Suprapubic skin (tissue), 4 donors: ENCODE data around the gene UBIAD1. TPM values are rescaled to one million over a fixed set of nuclear protein-coding genes. Genes with fewer than 3 reads are reported as not detected.

Experiments
- DNase-seq, 2 donors: peaks; one replicate each; pipeline ENCODE4 v3.0.0-alpha.2; 2019; ENCODE audit warnings: low spot score in 2 of 2
- H3K27ac ChIP-seq: fragments of 200-600 bp; sonication (generic); one replicate; pipeline ENCODE4 v1.5.1; 2019
- H3K27me3 ChIP-seq: fragments of 200-600 bp; sonication (generic); one replicate; pipeline ENCODE4 v1.5.1; 2019
- H3K36me3 ChIP-seq: fragments of 200-600 bp; sonication (generic); one replicate; pipeline ENCODE4 v1.5.1; 2019
- H3K4me1 ChIP-seq: fragments of 200-600 bp; sonication (generic); one replicate; pipeline ENCODE4 v1.5.1; 2019
- H3K4me3 ChIP-seq: fragments of 200-600 bp; sonication (generic); one replicate; pipeline ENCODE4 v1.5.1; 2019; ENCODE audit warnings: mild to moderate bottlenecking
- H3K9me3 ChIP-seq: fragments of 200-600 bp; sonication (generic); one replicate; pipeline ENCODE4 v1.5.1; 2019
- EP300 ChIP-seq: sonication (generic); formaldehyde crosslinking; IDR thresholded peaks from one replicate; pipeline ENCODE4 v1.6.1; 2017; ENCODE audit warnings: antibody characterized with exemption
- POLR2A ChIP-seq, 2 donors: fragments of 450-650 bp; IDR thresholded peaks; one replicate each; pipeline ENCODE4 v1.6.1; 2017; ENCODE audit warnings: antibody characterized with exemption in 2 of 2, mild to moderate bottlenecking in 2 of 2, moderate library complexity in 2 of 2
- POLR2AphosphoS5 ChIP-seq, 3 donors: sonication (generic); formaldehyde crosslinking; IDR thresholded peaks; one replicate each; pipeline ENCODE4 v1.6.1; 2017; ENCODE audit warnings: antibody characterized with exemption in 3 of 3
- WGBS: methylation state at CpG from one replicate; pipeline ENCODE4 v1.1.5; 2018; 5-methylcytosine and 5-hydroxymethylcytosine counted together
- total RNA-seq, 4 donors: library from RNA; depleted of rRNA; stranded (reverse); fragments of >200 nt; gene quantifications; one replicate each; pipeline ENCODE4 v1.1.0, GENCODE V29; 2016
- TF ChIP-seq, protein P1 (sequence below), 2 donors: fragments of 200-600 bp in 1 of 2; fragments of 450-650 bp in 1 of 2; sonication (generic) in 1 of 2; IDR thresholded peaks; one replicate each; pipeline ENCODE4 v1.5.1; 2016 to 2019; ENCODE audit warnings: antibody characterized with exemption in 2 of 2, mild to moderate bottlenecking in 1 of 2, moderate library complexity in 1 of 2

Gene UBIAD1, protein sequence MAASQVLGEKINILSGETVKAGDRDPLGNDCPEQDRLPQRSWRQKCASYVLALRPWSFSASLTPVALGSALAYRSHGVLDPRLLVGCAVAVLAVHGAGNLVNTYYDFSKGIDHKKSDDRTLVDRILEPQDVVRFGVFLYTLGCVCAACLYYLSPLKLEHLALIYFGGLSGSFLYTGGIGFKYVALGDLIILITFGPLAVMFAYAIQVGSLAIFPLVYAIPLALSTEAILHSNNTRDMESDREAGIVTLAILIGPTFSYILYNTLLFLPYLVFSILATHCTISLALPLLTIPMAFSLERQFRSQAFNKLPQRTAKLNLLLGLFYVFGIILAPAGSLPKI
- 10 to 100 TPM; 17.1 to 26.8 (median 19.6) TPM for total RNA-seq

DNA sequence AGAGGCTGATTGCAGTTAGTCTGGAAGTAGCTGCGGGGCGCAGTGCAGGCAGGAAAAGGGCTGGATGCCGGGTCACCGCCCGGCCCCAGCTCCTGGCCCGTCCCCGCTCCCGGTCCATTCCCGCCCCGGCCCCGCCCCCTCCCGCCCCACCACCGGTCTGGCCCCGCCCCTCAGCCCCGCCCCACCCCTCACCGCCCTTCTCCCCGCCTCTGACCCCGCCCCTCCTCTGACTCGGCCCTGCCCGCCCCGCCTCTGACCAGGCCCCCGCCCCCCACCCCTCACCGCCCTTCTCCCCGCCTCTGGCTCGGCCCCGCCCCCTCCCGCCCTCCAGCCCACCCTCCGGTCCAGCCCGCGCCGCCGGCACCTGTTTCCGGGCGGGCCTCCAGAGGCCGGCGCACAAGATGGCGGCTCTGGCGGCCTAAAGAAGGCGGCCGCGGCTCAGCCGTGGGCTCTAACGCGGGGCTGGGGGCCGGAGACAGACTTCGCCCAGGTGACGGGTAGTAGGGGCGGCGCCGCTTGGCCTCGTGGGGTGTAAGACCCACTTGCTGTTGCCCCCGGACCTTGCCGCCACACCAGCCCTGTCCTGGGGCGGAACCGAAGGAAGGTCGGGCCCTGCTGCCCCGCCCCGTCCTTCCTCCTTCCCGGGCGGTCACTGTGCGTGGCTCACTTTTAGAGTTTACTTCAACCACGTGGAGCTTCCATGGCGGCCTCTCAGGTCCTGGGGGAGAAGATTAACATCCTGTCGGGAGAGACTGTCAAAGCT, at the start of gene UBIAD1:
TSS of gene UBIAD1 (plus strand) at position 367 of the 763 bp plus-strand sequence. CDS start at position 701, 334 bp downstream.
- WGBS: 2% methylated on average over 7 of the region's 64 CpGs
- Histone ChIP-seq H3K9me3 (no peaks in the 10 kb centered on the region), H3K4me1 (peaks cover 33% of the 10 kb centered on the region), H3K27me3 (no peaks in the 10 kb centered on the region), H3K27ac (peak within 1 kb of the TSS; percentile 94), H3K4me3 (peak within 1 kb of the TSS; percentile 86), H3K36me3 (peaks cover 6% of the 10 kb centered on the region)
- TF ChIP-seq POLR2A (IDR thresholded peaks at IDR 0.05) (peak in 1 of 2 donors; percentile 33), POLR2AphosphoS5 (IDR thresholded peaks at IDR 0.05) (peak in 2 of 3 donors; percentile 52 to 68), EP300 (no peak)
- TF ChIP-seq, protein P1, sequence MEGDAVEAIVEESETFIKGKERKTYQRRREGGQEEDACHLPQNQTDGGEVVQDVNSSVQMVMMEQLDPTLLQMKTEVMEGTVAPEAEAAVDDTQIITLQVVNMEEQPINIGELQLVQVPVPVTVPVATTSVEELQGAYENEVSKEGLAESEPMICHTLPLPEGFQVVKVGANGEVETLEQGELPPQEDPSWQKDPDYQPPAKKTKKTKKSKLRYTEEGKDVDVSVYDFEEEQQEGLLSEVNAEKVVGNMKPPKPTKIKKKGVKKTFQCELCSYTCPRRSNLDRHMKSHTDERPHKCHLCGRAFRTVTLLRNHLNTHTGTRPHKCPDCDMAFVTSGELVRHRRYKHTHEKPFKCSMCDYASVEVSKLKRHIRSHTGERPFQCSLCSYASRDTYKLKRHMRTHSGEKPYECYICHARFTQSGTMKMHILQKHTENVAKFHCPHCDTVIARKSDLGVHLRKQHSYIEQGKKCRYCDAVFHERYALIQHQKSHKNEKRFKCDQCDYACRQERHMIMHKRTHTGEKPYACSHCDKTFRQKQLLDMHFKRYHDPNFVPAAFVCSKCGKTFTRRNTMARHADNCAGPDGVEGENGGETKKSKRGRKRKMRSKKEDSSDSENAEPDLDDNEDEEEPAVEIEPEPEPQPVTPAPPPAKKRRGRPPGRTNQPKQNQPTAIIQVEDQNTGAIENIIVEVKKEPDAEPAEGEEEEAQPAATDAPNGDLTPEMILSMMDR (IDR thresholded peaks at IDR 0.05): no peak
- peak; percentile 88 to 91 for DNase-seq

DNA sequence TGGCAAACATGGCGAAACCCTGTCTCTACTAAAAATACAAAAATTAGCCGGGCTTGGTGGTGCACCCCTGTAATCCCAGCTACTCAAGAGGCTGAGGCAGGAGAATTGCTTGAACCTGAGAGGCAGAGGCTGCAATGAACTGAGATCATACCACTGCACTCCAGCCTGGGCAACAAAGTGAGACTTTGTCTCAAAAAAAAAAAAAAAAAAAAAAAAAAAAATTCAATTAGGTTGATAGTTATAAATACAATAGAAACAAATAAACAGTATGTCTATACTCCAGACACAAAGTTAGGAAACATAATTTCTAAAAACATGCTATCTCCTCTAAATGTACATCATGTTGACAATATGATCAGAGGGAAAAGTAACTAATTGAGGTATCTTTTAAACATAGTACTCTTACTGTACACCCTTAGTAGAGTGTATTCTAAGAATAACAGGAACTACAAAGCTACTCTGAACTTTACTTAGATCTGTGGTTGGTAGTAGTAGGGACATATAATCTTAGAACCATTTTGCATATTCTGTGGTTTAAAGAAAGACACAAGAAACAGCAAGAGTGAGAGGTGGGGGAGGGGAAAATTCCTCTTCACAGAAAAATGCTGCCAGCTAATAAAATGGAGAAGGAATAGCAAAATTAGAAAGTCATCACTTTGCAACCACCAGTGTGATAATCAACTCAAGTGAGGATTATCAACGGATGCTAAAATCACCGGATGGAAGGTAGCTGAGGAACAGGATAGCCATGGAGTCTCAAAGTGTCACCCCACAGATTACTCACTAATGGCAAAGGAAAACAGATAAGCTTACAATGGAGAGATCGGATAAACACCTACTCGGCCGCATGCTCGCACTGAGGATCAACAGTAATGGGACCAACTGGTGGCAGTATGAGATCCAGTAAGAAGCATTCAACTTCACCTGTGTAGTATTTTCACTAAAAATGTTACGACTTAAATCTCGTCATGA, 45.6 kb upstream of the UBIAD1 start:
- Histone ChIP-seq H3K4me3 (no peak overlapping the region), H3K9me3 (no peaks in the 10 kb centered on the region), H3K4me1 (no peaks in the 10 kb centered on the region), H3K36me3 (peaks cover 84% of the 10 kb centered on the region), H3K27ac (no peak overlapping the region), H3K27me3 (no peaks in the 10 kb centered on the region)
- TF ChIP-seq EP300: no peak
- TF ChIP-seq, protein P1 (IDR thresholded peaks at IDR 0.05): no peak
- TF ChIP-seq POLR2AphosphoS5 (IDR thresholded peaks at IDR 0.05): no peak
- no peak for DNase-seq
- 88% methylated on average over 10 of the region's 10 CpGs for WGBS

DNA sequence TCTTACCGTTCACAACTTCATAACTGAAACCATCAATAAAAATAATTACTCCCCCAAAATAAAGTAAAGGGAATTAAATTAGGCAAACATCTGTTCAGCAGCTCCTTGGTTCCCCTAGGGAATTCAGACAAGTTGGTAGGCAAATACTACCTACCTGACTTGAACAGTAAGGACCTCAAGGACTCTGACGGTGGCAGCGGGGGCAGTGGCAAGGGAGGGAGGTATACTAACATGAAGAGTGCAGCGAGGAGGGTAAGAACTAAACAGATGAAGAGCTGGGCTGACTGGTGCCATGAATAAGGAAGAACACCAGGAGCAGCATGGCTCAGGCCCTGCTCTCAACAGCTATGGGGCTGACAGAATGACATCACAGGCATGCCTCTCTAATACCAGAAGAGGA, 43.8 kb upstream of the UBIAD1 start:
- TF ChIP-seq EP300 (no peak), POLR2AphosphoS5 (IDR thresholded peaks at IDR 0.05) (no peak), POLR2A (IDR thresholded peaks at IDR 0.05) (no peak)
- TF ChIP-seq, protein P1 (IDR thresholded peaks at IDR 0.05): no peak
- Histone ChIP-seq H3K36me3 (peaks cover 93% of the 10 kb centered on the region), H3K4me3 (no peak overlapping the region), H3K27ac (no peak overlapping the region), H3K4me1 (no peaks in the 10 kb centered on the region), H3K27me3 (no peaks in the 10 kb centered on the region), H3K9me3 (no peaks in the 10 kb centered on the region)
- 91% methylated on average over 4 of the region's 4 CpGs for WGBS
- no peak for DNase-seq

DNA sequence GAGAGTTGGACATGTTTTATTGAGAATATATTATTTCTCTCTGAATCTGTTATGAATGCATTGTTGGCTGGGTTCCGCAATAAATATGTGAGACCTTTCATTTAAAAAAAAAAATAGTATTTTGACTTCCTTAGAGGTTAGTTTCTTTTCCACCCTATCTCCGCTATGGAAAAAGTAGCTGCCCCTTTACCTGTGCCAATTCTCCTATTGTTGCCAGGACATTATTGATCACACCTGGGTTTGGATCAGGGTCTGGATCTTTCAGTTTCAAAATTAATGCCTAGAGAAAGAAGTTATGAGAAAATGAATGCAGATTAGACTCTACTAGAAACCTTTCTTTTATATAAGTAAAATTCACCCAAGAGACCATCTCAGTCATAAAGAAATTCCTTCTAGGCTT, 39.8 kb upstream of the UBIAD1 start:
- DNase-seq: no peak
- H3K4me3 ChIP-seq: no peak overlapping the region
- 96% methylated on average over 2 of the region's 2 CpGs for WGBS
- H3K4me1 ChIP-seq: no peaks in the 10 kb centered on the region
- TF ChIP-seq, protein P1 (IDR thresholded peaks at IDR 0.05): no peak
- no peak overlapping the region for H3K27ac ChIP-seq
- peaks cover 100% of the 10 kb centered on the region for H3K36me3 ChIP-seq
- H3K9me3 ChIP-seq: no peaks in the 10 kb centered on the region
- no peaks in the 10 kb centered on the region for H3K27me3 ChIP-seq
